Measurements from ENCODE around the gene HES1.

HES1 gene

DNA sequence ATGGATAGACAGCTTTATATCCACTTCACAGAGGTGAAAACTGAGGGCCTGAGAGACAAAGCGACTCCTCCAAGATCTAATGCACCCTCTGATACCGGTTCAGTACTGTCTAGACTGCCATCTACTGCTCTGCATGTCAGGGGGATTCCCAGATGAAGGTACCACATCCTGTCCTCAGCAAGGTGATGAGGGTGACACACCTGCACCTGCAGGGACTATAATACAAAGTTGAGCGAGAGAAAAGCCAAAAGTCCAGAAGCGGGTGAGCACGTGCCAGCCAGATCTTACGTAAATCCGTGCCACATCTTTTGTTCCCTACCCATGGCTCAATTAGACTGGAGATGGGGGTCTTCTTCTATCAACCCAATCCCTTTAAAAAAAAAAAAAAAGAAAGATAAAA is 32.4 kb upstream of the HES1 start:
- DNase-seq, result no peak

GRCh38 chr3:194103983-194104751 is 31.8 kb upstream of the HES1 start:
- DNase-seq, result no peak

- DNase-seq, result no peak
Observed at GRCh38 chr3:194105292-194105691, 30.7 kb upstream of the HES1 start.

GRCh38 chr3:194107107-194107506 is 28.8 kb upstream of the HES1 start:
- DNase-seq, result no peak

GRCh38 chr3:194109192-194109863 is 26.6 kb upstream of the HES1 start:
- no peak for DNase-seq

- no peak for DNase-seq
Observed at GRCh38 chr3:194110483-194110882, 25.5 kb upstream of the HES1 start.

GRCh38 chr3:194111336-194111735 is 24.6 kb upstream of the HES1 start:
- DNase-seq, result no peak

DNA sequence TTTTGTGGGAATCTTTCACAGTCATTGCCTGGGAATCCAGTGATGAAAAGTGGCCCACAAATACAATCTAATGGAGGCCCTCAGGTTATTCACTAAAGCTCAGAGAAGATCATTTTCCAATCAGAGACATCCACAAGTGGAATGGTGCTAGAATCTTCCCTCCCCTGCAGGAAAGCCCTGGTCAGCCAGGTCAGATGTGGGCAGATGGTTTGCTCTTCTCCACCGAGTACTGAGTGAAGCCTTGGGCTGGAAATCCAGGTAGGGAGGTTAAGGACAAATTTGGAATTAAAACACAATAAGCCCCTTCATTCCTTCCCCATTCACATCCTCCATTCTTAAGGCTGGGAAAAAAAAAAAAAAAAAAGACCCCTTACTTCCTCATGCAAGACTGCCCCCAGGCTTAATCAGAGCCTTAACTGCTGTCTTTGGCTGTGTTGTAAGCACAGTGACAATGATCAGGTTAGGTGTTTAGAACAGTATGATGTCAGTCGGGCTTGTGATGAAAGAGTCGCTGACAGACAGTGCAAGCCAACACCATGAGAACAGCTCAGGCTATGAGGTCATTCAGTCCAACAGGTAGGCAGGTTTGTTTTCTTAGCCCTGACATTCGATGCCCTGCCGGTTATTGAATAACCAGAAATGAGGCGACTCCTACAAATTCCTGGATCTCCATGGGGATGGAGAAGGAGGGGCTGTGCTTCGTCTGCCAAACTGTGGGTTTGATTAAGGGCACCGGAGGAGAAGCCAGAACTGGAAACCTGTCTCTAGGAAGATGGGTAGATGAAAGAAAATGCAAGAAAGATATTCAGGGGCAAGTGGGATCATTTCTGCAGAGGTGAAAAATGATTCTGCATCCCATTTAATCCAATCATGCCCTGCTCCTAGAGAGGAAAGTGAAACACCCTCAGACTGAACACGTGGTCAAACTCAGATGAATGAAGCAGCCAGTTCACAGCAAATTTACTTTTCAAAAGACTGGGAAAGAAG is 23.5 kb upstream of the HES1 start:
- DNase-seq, result no peak

DNA sequence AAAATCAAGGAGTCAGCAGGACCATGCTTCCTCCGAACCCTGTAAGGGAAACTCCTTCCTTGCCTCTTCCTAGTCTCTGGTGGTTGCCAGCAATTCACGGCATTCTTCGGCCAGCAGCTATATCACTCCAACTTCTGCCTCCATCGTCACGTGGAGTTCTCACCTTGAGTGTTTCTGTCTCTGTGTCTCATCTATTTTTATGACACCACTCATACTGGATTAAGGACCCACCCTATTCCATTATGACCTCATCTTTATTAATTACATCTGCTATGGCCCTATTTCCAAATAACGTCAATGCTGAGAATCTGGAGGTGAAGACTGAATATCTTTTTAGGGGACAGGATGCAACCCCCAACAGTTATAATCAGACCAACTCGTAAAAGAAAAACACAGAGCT is 21.8 kb upstream of the HES1 start:
- no peak for DNase-seq

- DNase-seq, result no peak
Observed at GRCh38 chr3:194117104-194117845, 18.7 kb upstream of the HES1 start.

GRCh38 chr3:194118920-194119319 is 17.0 kb upstream of the HES1 start:
- no peak for DNase-seq

GRCh38 chr3:194119831-194120590 is 15.9 kb upstream of the HES1 start:
- DNase-seq, result no peak

DNA sequence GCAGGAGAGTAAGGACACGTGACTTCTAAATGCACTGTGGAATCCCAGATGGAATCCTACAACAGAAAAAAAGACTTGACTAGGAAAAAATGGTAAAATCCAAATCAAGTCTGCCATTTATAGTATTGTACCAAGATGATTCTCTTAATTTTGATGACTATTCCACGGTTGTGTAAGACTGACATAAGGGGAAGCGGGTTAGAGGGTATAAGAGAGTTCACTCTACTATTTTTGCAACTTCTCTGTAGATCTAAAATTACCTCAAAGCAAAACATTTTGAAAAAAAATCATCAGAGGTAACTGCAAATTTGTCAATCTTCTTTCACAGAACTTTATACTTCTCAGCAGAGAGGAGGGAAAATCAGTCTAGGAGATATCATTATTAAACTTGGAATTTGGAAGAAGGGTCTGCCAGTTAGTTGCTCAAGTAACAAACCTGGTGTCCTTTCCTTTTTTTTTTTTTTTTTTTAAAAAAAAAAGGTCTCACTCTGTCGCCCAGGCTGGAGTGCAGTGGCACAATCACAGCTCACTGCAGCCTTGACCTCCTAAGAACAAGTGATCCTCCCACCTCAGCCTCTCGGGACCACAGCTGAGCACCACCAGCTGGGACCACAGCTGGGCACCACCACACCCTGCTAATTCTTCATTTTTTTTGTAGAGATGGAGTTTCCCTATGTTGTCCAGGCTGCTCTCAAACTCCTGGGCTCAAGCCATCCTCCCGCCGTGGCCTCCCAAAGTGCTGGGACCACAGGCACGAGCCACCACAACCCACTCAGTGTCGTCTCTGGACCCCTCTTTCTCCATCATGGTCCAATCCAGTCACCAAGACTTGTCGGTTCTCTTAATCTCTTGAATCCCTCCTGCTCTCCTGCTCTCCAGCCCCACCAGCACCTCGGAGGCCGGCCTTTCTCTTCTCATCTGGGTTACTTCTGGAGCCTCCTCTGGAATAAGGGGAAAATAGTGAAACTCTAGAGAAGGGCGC is 14.9 kb upstream of the HES1 start:
- DNase-seq, result no peak

DNA sequence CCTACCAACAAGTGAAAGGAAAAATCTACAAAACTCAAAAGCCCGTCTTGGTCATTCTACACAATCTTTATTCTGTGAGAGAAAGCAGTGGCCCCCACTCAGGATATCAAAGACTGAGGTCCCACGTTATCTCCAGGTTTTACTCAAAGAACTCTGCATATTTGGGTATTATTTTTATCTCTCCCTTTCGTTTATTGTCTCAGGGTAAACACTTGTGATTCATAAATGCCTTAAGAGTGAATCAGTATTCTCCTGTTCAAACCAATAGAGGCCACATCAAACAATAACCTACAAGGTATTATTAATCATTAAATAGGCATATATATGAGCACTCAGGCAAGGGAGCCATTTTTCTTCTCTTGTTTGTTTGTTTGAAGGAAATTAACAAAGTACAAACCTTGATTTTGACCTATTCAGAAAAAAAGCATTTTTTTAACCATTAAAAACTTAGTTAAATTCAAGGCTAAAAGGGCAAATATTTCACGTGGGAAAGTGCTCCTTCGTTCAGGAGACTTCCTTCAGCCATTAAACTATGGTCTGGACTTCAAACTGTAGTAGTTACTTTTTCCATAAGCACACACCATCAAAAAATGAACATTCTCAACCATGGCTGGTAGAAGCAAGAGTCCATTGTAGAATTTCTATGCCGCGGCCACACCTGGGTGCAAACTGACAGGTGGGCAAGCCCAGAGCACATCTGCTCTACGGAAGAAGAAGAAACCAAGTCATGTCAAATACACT is 13.9 kb upstream of the HES1 start:
- DNase-seq, result no peak

GRCh38 chr3:194123726-194124125 is 12.2 kb upstream of the HES1 start:
- no peak for DNase-seq

DNA sequence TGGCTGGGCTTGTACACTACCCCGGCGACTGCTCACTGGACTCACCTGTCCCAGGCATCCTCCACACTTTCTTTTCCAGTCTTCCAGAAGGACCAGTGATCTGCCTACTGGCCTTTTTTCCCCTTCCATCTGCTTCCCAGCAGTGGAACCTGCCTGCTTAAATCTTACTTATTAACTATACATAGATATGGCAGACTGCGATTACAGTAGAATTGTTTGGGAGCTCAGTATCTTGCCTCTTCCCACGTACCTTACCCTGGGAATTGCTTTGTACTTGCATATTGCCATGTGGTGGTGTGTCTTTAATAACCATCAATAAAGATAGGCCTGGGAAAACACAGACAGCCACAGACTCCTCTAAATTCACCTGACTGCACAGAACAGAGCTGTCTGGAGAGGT is 11.8 kb upstream of the HES1 start:
- DNase-seq, result no peak

DNA sequence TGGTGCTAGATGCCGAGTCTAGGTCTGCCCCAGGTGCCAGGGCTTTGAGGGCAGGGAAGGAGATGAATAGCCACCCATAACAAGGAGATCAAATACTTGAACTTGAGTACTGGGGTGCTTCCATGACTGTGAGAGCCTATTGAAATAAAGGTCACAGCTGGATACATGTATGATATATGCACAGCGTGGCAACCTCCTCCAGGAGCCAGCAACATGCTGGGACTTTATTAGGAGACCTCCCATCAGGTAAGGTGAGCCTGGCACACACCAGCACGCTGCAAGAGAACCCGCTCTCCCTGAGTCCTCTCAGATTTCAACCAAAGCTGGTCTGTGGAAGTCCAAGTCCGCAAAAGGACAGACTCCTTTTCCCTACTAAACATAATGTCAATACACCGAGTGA is 10.5 kb upstream of the HES1 start:
- no peak for DNase-seq

GRCh38 chr3:194126790-194127189 is 9.2 kb upstream of the HES1 start:
- no peak for DNase-seq

DNA sequence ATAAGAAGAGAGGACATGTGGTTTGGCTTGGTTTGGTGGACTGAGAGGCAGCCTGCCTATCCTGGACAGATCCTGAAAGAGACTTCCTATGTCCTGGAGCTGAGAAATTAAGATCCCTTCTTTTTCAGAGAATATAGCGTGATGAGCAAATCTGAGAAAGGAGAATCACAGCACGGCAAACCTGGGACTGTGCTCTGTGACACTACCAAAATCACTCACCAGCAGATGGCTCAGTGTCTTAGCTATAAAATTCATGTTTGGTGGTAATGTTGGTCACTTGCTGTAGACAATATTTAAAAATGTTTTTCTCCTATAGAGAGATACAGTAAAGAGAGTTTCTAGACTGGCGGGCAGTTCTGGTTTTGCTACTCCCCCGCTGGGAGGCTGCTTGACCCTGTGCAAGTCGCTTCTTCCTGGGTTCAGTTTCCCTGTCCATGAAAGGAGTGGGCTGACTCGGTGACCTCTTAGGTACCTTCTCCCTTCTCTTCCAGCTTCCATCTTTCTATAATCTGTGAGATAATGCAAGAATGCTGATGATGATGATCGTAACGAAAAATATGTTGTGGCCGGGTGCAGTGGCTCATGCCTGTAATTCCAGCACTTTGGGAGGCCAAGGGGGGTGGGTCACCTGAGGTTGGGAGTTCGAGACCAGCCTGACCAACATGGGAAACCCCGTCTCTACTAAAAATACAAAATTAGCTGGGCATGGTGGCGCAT is 7.6 kb upstream of the HES1 start:
- DNase-seq, result no peak

Data from stimulated activated CD4-positive, alpha-beta T cell treated with anti-CD3 and anti-CD28 coated beads, Interleukin-2, amount 100 ng/mL, for 48 hours (primary cell).